LNCAP (cell line): ENCODE measurements around the gene ACOT11.

Experiments
- CTCF ChIP-seq: fragments of 450-650 bp; IDR thresholded peaks from 2 replicates; pipeline ENCODE4 v1.5.1; 2017; ENCODE audit warnings: mild to moderate bottlenecking

ACOT11 gene

GRCh38 chr1:54624466-54625464, 76.7 kb downstream of the ACOT11 start:
- no peak for TF ChIP-seq CTCF

GRCh38 chr1:54627196-54627595, 79.2 kb downstream of the ACOT11 start:
- no peak for TF ChIP-seq CTCF

GRCh38 chr1:54640361-54640760, 92.3 kb downstream of the ACOT11 start:
- TF ChIP-seq CTCF = no peak

GRCh38 chr1:54640863-54641836, 93.1 kb downstream of the ACOT11 start, which contains the start of gene MROH7:
Gene MROH7 (plus strand): TSS chr1:54641786. CDS start chr1:54652927, 11,141 bp downstream.
- TF ChIP-seq CTCF = no peak

GRCh38 chr1:54643736-54644135, 95.7 kb downstream of the ACOT11 start:
- no peak for TF ChIP-seq CTCF

GRCh38 chr1:54645806-54646676, 98.0 kb downstream of the ACOT11 start:
- TF ChIP-seq CTCF = no peak
